ENCODE results near the gene NKIRAS1.
"Not testable (repeated sequence)": the region's sequence is repeated elsewhere in the genome, so short reads cannot be mapped to it uniquely, and the experiment has no call there.

DNA sequence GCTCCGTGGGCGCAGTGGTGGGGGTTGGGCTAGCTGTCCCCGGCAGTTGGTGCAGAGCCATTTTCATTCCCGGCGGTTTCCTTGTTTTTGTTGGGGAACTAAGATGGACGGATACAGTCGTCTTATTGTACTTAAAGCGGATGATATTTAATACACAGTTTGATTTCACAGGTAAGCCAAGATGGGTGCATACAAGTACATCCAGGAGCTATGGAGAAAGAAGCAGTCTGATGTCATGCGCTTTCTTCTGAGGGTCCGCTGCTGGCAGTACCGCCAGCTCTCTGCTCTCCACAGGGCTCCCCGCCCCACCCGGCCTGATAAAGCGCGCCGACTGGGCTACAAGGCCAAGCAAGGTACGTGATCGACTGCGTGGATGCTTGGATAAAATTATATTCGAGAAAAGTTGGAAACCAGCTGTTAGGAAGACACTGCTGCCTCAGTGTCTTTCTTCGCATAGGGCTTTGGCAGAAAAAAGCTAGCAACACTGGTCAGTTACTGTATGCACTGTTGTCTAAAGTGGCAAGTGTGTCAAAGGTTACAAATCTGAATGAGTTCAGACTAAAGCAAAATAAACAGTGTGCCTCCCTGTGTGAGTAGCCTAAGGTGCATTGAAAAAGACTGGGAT, 1.0 kb upstream of the NKIRAS1 start:
- TF ChIP-seq, protein P1, sequence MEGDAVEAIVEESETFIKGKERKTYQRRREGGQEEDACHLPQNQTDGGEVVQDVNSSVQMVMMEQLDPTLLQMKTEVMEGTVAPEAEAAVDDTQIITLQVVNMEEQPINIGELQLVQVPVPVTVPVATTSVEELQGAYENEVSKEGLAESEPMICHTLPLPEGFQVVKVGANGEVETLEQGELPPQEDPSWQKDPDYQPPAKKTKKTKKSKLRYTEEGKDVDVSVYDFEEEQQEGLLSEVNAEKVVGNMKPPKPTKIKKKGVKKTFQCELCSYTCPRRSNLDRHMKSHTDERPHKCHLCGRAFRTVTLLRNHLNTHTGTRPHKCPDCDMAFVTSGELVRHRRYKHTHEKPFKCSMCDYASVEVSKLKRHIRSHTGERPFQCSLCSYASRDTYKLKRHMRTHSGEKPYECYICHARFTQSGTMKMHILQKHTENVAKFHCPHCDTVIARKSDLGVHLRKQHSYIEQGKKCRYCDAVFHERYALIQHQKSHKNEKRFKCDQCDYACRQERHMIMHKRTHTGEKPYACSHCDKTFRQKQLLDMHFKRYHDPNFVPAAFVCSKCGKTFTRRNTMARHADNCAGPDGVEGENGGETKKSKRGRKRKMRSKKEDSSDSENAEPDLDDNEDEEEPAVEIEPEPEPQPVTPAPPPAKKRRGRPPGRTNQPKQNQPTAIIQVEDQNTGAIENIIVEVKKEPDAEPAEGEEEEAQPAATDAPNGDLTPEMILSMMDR (IDR thresholded peaks at IDR 0.05): not testable (repeated sequence)
- TF ChIP-seq POLR2A (IDR thresholded peaks at IDR 0.05): not testable (repeated sequence)

All from uterus (tissue), 2 donors.